OCI-LY3 (cell line): ENCODE data around the gene NRG3.

Source experiments
- H2AFZ ChIP-seq: fragments of 200-600, 300-600 bp; shearing (Covaris generic); 2 replicates; pipeline ENCODE4 v1.6.0; 2014; ENCODE audit warnings: antibody characterized with exemption, low read depth, low read length
- H3K27ac ChIP-seq: fragments of 200-600, 300-600 bp; sonication (generic); 2 replicates; pipeline ENCODE4 v1.5.1; 2014; ENCODE audit warnings: mild to moderate bottlenecking, low read length, moderate library complexity, mixed read lengths
- H3K27me3 ChIP-seq: fragments of 200-600, 300-600 bp; sonication (generic); 2 replicates; pipeline ENCODE4 v1.6.1; 2014; ENCODE audit warnings: low read depth, low read length, mixed read lengths
- H3K36me3 ChIP-seq: fragments of 200-600, 300-600 bp; sonication (generic); replicated peaks from 2 replicates; pipeline ENCODE3; 2014; ENCODE audit warnings: low read depth, low read length, mixed read lengths
- H3K4me1 ChIP-seq: fragments of 300-600, 200-600 bp; sonication (generic); 2 replicates; pipeline ENCODE4 v1.6.1; 2014; ENCODE audit warnings: low read length, mixed read lengths
- H3K4me2 ChIP-seq: fragments of 200-600, 300-600 bp; sonication (generic); 2 replicates; pipeline ENCODE4 v1.6.1; 2014; ENCODE audit warnings: low read length, mixed read lengths
- H3K4me3 ChIP-seq: fragments of 300-600, 200-600 bp; sonication (generic); 2 replicates; pipeline ENCODE4 v1.5.1; 2014; ENCODE audit warnings: antibody characterized with exemption, mild to moderate bottlenecking, low read length, moderate library complexity
- H3K79me2 ChIP-seq: fragments of 300-600, 200-600 bp; shearing (Covaris generic); 2 replicates; pipeline ENCODE4 v1.6.1; 2014; ENCODE audit warnings: mild to moderate bottlenecking, low read length, mixed read lengths
- H3K9ac ChIP-seq: fragments of 300-600, 200-600 bp; shearing (Covaris generic); 2 replicates; pipeline ENCODE4 v1.6.0; 2014; ENCODE audit warnings: mild to moderate bottlenecking, low read length, moderate library complexity
- H3K9me3 ChIP-seq: fragments of 200-600, 300-600 bp; shearing (Covaris generic); 2 replicates; pipeline ENCODE4 v1.6.1; 2014; ENCODE audit warnings: low read length, mixed read lengths; ENCODE audit not compliant: insufficient read depth
- H4K20me1 ChIP-seq: fragments of 200-600, 300-600 bp; sonication (generic); 2 replicates; pipeline ENCODE4 v1.6.1; 2016; ENCODE audit warnings: low read length, mixed read lengths; ENCODE audit not compliant: insufficient read depth
- EZH2phosphoT487 ChIP-seq: fragments of 200-600 bp; shearing (Covaris generic); IDR thresholded peaks from 2 replicates; pipeline ENCODE4 v1.6.1; 2018; ENCODE audit warnings: antibody characterized with exemption, mixed run types, low read depth
- TF ChIP-seq, protein P1 (sequence below): fragments of 200-600, 300-600 bp; sonication (generic); IDR thresholded peaks from 2 replicates; pipeline ENCODE4 v1.5.1; 2014; ENCODE audit warnings: antibody characterized with exemption, low read length, low read depth

NRG3 gene

DNA sequence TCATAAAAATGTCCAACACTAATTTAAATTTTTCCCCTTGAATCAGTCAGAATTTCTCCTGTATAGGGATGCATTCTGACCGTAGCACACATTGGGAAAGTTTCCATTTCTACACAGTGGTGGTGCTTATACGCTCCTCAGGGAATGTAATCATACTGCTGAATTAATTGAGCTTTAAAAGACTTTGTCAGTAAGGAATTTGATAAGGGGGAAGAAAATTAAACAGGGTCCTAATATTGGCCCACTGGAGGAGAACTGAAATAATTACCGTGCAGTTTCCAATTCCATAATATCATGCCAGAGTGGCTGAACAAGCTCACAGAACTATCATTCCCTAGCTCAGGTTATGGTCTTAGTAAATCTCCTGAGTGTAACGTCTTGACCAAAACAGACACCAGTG lies 1041.9 kb downstream of the NRG3 start:
- no peak overlapping the region for H3K27ac ChIP-seq
- no peak overlapping the region for H3K4me3 ChIP-seq
- no peak for TF ChIP-seq EZH2phosphoT487
- TF ChIP-seq, protein P1, sequence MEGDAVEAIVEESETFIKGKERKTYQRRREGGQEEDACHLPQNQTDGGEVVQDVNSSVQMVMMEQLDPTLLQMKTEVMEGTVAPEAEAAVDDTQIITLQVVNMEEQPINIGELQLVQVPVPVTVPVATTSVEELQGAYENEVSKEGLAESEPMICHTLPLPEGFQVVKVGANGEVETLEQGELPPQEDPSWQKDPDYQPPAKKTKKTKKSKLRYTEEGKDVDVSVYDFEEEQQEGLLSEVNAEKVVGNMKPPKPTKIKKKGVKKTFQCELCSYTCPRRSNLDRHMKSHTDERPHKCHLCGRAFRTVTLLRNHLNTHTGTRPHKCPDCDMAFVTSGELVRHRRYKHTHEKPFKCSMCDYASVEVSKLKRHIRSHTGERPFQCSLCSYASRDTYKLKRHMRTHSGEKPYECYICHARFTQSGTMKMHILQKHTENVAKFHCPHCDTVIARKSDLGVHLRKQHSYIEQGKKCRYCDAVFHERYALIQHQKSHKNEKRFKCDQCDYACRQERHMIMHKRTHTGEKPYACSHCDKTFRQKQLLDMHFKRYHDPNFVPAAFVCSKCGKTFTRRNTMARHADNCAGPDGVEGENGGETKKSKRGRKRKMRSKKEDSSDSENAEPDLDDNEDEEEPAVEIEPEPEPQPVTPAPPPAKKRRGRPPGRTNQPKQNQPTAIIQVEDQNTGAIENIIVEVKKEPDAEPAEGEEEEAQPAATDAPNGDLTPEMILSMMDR: no peak
- no peak overlapping the region for H3K9ac ChIP-seq
- no peak overlapping the region for H2AFZ ChIP-seq
- no peaks in the 10 kb centered on the region for H4K20me1 ChIP-seq
- H3K4me2 ChIP-seq: no peak overlapping the region
- H3K9me3 ChIP-seq: no peaks in the 10 kb centered on the region
- peaks cover 16% of the 10 kb centered on the region; the same call in 1 of the 2 replicates for H3K4me1 ChIP-seq
- no peaks in the 10 kb centered on the region for H3K27me3 ChIP-seq
- no peaks in the 10 kb centered on the region for H3K36me3 ChIP-seq
- no peaks in the 10 kb centered on the region for H3K79me2 ChIP-seq

- Histone ChIP-seq H3K79me2 (no peaks in the 10 kb centered on the region), H3K9ac (no peak overlapping the region), H3K9me3 (no peaks in the 10 kb centered on the region), H3K4me1 (peaks cover 21% of the 10 kb centered on the region; the same call in 1 of the 2 replicates), H3K4me3 (no peak overlapping the region), H4K20me1 (no peaks in the 10 kb centered on the region), H2AFZ (no peak overlapping the region), H3K27me3 (no peaks in the 10 kb centered on the region), H3K36me3 (no peaks in the 10 kb centered on the region), H3K4me2 (no peak overlapping the region), H3K27ac (no peak overlapping the region)
- TF ChIP-seq EZH2phosphoT487: no peak
- TF ChIP-seq, protein P1: no peak
Measured at GRCh38 chr10:82918022-82918421, 1043.0 kb downstream of the NRG3 start.

DNA sequence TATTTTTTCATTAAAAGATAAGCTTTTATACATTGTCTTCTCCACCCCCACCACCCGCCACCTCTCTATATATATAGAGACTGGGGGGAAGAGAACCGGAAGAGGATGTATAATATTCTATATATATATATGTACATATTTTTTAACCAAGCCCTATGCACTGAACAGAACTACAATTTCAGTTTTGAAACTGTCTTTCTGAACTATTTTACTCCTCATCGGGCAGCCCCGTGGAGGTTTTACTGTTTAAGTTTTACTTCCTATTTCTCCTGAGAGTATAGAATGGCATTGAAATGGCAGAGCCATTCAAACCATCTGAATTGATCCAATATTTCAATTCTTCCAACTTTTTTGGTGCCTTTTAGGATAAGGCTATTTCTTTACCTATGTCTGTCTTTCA lies 1047.1 kb downstream of the NRG3 start:
- no peak overlapping the region; the same call in 1 of the 2 replicates for H3K4me2 ChIP-seq
- no peak overlapping the region for H3K9ac ChIP-seq
- H3K9me3 ChIP-seq: no peaks in the 10 kb centered on the region
- H3K4me1 ChIP-seq: peaks cover 20% of the 10 kb centered on the region; the same call in 1 of the 2 replicates
- no peaks in the 10 kb centered on the region for H3K36me3 ChIP-seq
- no peak overlapping the region for H2AFZ ChIP-seq
- H3K79me2 ChIP-seq: no peaks in the 10 kb centered on the region
- TF ChIP-seq EZH2phosphoT487: no peak
- TF ChIP-seq, protein P1: no peak
- no peaks in the 10 kb centered on the region for H3K27me3 ChIP-seq
- no peak overlapping the region for H3K27ac ChIP-seq
- H3K4me3 ChIP-seq: no peak overlapping the region
- H4K20me1 ChIP-seq: no peaks in the 10 kb centered on the region

DNA sequence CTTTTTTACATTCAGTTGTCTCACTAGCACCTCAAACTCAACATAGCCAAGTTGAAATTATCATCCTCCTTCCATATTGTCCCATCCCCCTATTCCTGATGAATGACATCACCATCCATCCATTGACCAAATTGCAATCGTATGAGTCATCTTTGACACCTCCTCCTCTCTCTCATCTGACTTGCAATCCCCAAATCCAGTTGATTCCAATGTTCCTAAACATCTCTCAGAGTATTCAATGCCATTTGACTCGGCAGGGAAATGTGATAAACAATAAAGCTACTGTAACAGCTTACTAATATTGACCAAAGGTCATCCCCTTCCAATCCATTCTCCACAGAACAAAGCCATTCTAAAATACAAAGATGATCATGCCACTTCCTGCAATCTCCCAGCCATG lies 1047.8 kb downstream of the NRG3 start:
- H3K9ac ChIP-seq: no peak overlapping the region
- no peak overlapping the region for H2AFZ ChIP-seq
- no peak overlapping the region for H3K27ac ChIP-seq
- H3K9me3 ChIP-seq: no peaks in the 10 kb centered on the region
- H3K4me1 ChIP-seq: peaks cover 20% of the 10 kb centered on the region; the same call in 1 of the 2 replicates
- no peak overlapping the region for H3K4me2 ChIP-seq
- H4K20me1 ChIP-seq: no peaks in the 10 kb centered on the region
- no peaks in the 10 kb centered on the region for H3K27me3 ChIP-seq
- no peaks in the 10 kb centered on the region for H3K36me3 ChIP-seq
- H3K4me3 ChIP-seq: no peak overlapping the region
- TF ChIP-seq EZH2phosphoT487: no peak
- TF ChIP-seq, protein P1: no peak
- no peaks in the 10 kb centered on the region for H3K79me2 ChIP-seq
